Smooth muscle cell (in vitro differentiated cells): ENCODE results near the gene LRRC75A. TPM values are rescaled to one million over a fixed set of nuclear protein-coding genes. Genes with fewer than 3 reads are reported as not detected.
A peak's percentile ranks its signal among the peaks of the same experiment; 100 is the strongest.

ENCODE experiments used
- DNase-seq: peaks from one replicate; lab custom pipeline; 2025; ENCODE audit not compliant: unreplicated experiment; lab: John Stamatoyannopoulos, UW
- H2AFZ ChIP-seq: fragments of 200-600 bp; sonication (generic); 2 replicates; pipeline ENCODE4 v1.6.0; 2016; ENCODE audit warnings: antibody characterized with exemption, low read depth, mild to moderate bottlenecking
- H3F3A ChIP-seq: fragments of 200-600 bp; sonication (generic); 2 replicates; pipeline ENCODE4 v1.6.0; 2017; ENCODE audit warnings: antibody characterized with exemption, low read depth
- H3K27ac ChIP-seq: fragments of 200-600 bp; sonication (generic); 2 replicates; pipeline ENCODE4 v1.5.1; 2016; ENCODE audit warnings: low read depth, mild to moderate bottlenecking
- H3K27me3 ChIP-seq: fragments of 200-600 bp; sonication (generic); 2 replicates; pipeline ENCODE4 v1.6.1; 2016; ENCODE audit warnings: low read depth, mild to moderate bottlenecking
- H3K36me3 ChIP-seq: fragments of 200-600 bp; sonication (generic); 2 replicates; pipeline ENCODE4 v1.5.1; 2016; ENCODE audit warnings: low read depth
- H3K4me1 ChIP-seq: fragments of 200-600 bp; sonication (generic); 2 replicates; pipeline ENCODE4 v1.5.1; 2016; ENCODE audit warnings: low read depth
- H3K4me2 ChIP-seq: fragments of 200-600 bp; sonication (generic); 2 replicates; pipeline ENCODE4 v1.6.0; 2016; ENCODE audit warnings: mild to moderate bottlenecking
- H3K4me3 ChIP-seq: fragments of 200-600 bp; sonication (generic); 2 replicates; pipeline ENCODE4 v1.5.1; 2016; ENCODE audit warnings: mild to moderate bottlenecking
- H3K79me2 ChIP-seq: fragments of 200-600 bp; sonication (generic); 2 replicates; pipeline ENCODE4 v1.6.0; 2016; ENCODE audit warnings: low read depth, mild to moderate bottlenecking
- H3K9ac ChIP-seq: fragments of 200-600 bp; sonication (generic); 2 replicates; pipeline ENCODE4 v1.6.0; 2016; ENCODE audit warnings: low read depth
- H3K9me3 ChIP-seq: fragments of 200-600 bp; sonication (generic); replicated peaks from 2 replicates; pipeline ENCODE4 v1.5.1; 2016; ENCODE audit warnings: low read depth
- H4K20me1 ChIP-seq: fragments of 200-600 bp; sonication (generic); 2 replicates; pipeline ENCODE4 v1.6.0; 2016; ENCODE audit warnings: low read depth
- WGBS: methylation state at CpG from one replicate; pipeline ENCODE4 v1.1.7; 2016; ENCODE audit warnings: low lambda C conversion rate; 5-methylcytosine and 5-hydroxymethylcytosine counted together
- polyA plus RNA-seq: library from polyadenylated mRNA; unstranded; fragments of >200 nt; fragmentation: Nextera tagmentation; extraction: Ambion mirVana; gene quantifications from 2 replicates; pipeline ENCODE4 v1.2.1, GENCODE V29; 2016
- total RNA-seq: library from RNA; depleted of rRNA; stranded (reverse); fragments of >200 nt; gene quantifications from 2 replicates; pipeline ENCODE4 v1.2.3, GENCODE V29; 2014
- TF ChIP-seq, protein P1 (sequence below): fragments of 200-600 bp; sonication (generic); IDR thresholded peaks from 2 replicates; pipeline ENCODE4 v1.5.1; 2017; ENCODE audit warnings: borderline replicate concordance, mild to moderate bottlenecking, antibody characterized with exemption; ENCODE audit not compliant: insufficient read depth, poor library complexity, severe bottlenecking

LRRC75A gene
- total and polyA plus RNA-seq, 2 experiments from 2014 or later = 0.76 to 2.2 TPM

GRCh38 chr17:16464303-16465051 lies 27.5 kb downstream of the LRRC75A start:
- H3K27ac ChIP-seq = no peak overlapping the region
- no peaks in the 10 kb centered on the region for H3K79me2 ChIP-seq
- H3K9ac ChIP-seq = no peak overlapping the region
- H3K4me1 ChIP-seq = peaks cover 6% of the 10 kb centered on the region
- H3K27me3 ChIP-seq = no peaks in the 10 kb centered on the region
- no peak overlapping the region for H2AFZ ChIP-seq
- WGBS = 89% methylated on average over 12 of the region's 12 CpGs
- no peaks in the 10 kb centered on the region for H4K20me1 ChIP-seq
- DNase-seq = no peak
- no peaks in the 10 kb centered on the region for H3F3A ChIP-seq
- no peak overlapping the region for H3K4me3 ChIP-seq
- no peak overlapping the region for H3K4me2 ChIP-seq
- H3K9me3 ChIP-seq = no peaks in the 10 kb centered on the region
- TF ChIP-seq, protein P1, sequence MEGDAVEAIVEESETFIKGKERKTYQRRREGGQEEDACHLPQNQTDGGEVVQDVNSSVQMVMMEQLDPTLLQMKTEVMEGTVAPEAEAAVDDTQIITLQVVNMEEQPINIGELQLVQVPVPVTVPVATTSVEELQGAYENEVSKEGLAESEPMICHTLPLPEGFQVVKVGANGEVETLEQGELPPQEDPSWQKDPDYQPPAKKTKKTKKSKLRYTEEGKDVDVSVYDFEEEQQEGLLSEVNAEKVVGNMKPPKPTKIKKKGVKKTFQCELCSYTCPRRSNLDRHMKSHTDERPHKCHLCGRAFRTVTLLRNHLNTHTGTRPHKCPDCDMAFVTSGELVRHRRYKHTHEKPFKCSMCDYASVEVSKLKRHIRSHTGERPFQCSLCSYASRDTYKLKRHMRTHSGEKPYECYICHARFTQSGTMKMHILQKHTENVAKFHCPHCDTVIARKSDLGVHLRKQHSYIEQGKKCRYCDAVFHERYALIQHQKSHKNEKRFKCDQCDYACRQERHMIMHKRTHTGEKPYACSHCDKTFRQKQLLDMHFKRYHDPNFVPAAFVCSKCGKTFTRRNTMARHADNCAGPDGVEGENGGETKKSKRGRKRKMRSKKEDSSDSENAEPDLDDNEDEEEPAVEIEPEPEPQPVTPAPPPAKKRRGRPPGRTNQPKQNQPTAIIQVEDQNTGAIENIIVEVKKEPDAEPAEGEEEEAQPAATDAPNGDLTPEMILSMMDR = no peak
- H3K36me3 ChIP-seq = no peaks in the 10 kb centered on the region

GRCh38 chr17:16463358-16464302 lies 28.4 kb downstream of the LRRC75A start:
- Histone ChIP-seq H3K27me3 (no peaks in the 10 kb centered on the region), H2AFZ (no peak overlapping the region), H3K79me2 (no peaks in the 10 kb centered on the region), H3K4me2 (peak overlapping the region; percentile 33), H3K9ac (no peak overlapping the region), H3K4me1 (peaks cover 7% of the 10 kb centered on the region), H3F3A (no peaks in the 10 kb centered on the region), H3K36me3 (no peaks in the 10 kb centered on the region), H3K9me3 (no peaks in the 10 kb centered on the region), H3K4me3 (no peak overlapping the region), H3K27ac (no peak overlapping the region), H4K20me1 (no peaks in the 10 kb centered on the region)
- 61% methylated on average over 11 of the region's 13 CpGs for WGBS
- TF ChIP-seq, protein P1 = peak; percentile 18
- no peak for DNase-seq

DNA sequence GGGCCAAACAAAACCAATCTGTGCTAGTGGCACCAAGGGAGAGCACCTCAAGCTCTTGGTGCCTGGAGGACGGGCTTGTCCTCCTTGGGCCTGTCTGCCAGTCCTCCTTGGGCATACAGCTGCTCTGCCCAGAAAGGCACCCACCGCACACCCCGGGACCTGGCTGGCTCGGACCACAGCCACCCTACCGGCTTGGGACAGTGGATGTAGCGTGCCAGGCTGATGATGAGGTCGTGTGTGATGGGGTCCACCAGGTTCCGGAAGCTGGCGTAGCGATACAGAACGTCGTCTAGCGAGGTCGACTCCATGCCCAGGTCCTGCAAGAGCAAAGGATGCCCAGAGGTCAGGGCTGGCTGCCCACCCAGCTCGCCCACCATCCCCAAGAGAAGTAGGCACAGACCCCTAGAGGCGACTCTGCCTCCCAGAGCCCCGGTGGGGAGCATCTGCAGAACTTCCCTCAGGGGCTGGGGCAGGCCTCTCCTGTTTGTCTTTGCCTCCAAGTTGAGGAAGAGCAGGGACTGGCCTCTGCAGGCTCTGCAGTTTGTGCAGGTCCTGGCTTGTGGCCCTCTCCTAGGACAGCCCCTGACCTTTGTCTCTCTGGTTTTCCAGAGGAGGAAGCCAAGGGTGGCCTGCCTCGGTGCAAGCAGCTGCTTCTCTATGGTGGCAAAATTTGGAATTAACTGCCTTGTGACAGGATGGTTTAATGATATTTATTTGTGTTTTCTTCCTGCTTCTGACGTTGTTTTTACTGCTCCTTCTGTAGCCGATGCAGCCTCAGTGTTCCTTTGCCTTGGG lies 29.7 kb downstream of the LRRC75A start:
- TF ChIP-seq, protein P1 = no peak
- Histone ChIP-seq H3K79me2 (no peaks in the 10 kb centered on the region), H3K4me3 (no peak overlapping the region), H3K4me2 (no peak overlapping the region), H2AFZ (no peak overlapping the region), H3F3A (no peaks in the 10 kb centered on the region), H4K20me1 (no peaks in the 10 kb centered on the region), H3K9me3 (no peaks in the 10 kb centered on the region), H3K36me3 (no peaks in the 10 kb centered on the region), H3K27me3 (no peaks in the 10 kb centered on the region), H3K9ac (no peak overlapping the region), H3K4me1 (peaks cover 7% of the 10 kb centered on the region), H3K27ac (no peak overlapping the region)
- no peak for DNase-seq
- 95% methylated on average over 20 of the region's 20 CpGs for WGBS
